ENCODE data around the gene NLK. TPM values are rescaled to one million over a fixed set of nuclear protein-coding genes. Genes with fewer than 3 reads are reported as not detected.

The NLK gene
- total and polyA plus RNA-seq, 10 of the 15 experiments (the other 5 are each of a cell fraction or from before 2014, with no cell fraction given), result 5.0 to 22.9 (median 15.0) TPM

GRCh38 chr17:28112181-28112580 is 69.7 kb downstream of the NLK start:
- FAIRE-seq, result no peak
- no peak overlapping the region for H2AFZ ChIP-seq (ENCODE audit: control insufficient read depth, low read depth, low read length)
- 0 out of 4 replicates have a peak, but pooled peaks cover 0 to 3% of the 10 kb centered on the region in 2 experiments for H3K36me3 ChIP-seq (ENCODE audit: control insufficient read depth in 2 of 2, insufficient read depth in 2 of 2, low read length in 1 of 2)
- no peaks in the 10 kb centered on the region; the same call in 1 of the 3 replicates for H3K9me3 ChIP-seq (replicated peaks; ENCODE audit: control insufficient read depth, insufficient read depth, low read length)
- H3K4me3 ChIP-seq, result no peak overlapping the region
- H3K4me2 ChIP-seq (ENCODE audit: control insufficient read depth, insufficient read depth), result no peak overlapping the region
- TF ChIP-seq, protein P1, sequence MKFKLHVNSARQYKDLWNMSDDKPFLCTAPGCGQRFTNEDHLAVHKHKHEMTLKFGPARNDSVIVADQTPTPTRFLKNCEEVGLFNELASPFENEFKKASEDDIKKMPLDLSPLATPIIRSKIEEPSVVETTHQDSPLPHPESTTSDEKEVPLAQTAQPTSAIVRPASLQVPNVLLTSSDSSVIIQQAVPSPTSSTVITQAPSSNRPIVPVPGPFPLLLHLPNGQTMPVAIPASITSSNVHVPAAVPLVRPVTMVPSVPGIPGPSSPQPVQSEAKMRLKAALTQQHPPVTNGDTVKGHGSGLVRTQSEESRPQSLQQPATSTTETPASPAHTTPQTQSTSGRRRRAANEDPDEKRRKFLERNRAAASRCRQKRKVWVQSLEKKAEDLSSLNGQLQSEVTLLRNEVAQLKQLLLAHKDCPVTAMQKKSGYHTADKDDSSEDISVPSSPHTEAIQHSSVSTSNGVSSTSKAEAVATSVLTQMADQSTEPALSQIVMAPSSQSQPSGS (IDR thresholded peaks at IDR 0.05; ENCODE audit: low read length), result no peak
- TF ChIP-seq ZNF274 (IDR thresholded peaks at IDR 0.05; ENCODE audit: insufficient read depth, insufficient read length), result no peak
- no peak for TF ChIP-seq KLF5 (IDR thresholded peaks at IDR 0.05; ENCODE audit: partially characterized antibody)
- TF ChIP-seq CBX3 (IDR thresholded peaks at IDR 0.05; ENCODE audit: borderline replicate concordance, low read depth), result no peak
- TF ChIP-seq, protein P2, sequence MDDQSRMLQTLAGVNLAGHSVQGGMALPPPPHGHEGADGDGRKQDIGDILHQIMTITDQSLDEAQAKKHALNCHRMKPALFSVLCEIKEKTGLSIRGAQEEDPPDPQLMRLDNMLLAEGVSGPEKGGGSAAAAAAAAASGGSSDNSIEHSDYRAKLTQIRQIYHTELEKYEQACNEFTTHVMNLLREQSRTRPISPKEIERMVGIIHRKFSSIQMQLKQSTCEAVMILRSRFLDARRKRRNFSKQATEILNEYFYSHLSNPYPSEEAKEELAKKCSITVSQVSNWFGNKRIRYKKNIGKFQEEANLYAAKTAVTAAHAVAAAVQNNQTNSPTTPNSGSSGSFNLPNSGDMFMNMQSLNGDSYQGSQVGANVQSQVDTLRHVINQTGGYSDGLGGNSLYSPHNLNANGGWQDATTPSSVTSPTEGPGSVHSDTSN (IDR thresholded peaks at IDR 0.05; ENCODE audit: insufficient replicate concordance, low read depth, low read length), result no peak
- 36% methylated on average over 1 of the region's 1 CpG for WGBS (ENCODE audit: insufficient coverage, insufficient replicate concordance, low lambda C conversion rate, missing lambda C conversion rate)
- no peaks in the 10 kb centered on the region for H4K20me1 ChIP-seq (ENCODE audit: control insufficient read depth, insufficient read depth)
- ChIA-PET CTCF (interaction anchor here (0.9 to 1.5 kb wide), 3 partner anchors 11 to 308 kb away, joined by 3 to 4 read pairs (median 3); no protein-coding TSS in a partner anchor), RAD21 (ENCODE audit: unreplicated experiment) (no interaction called here), POLR2A (no interaction called here), SMC1A (ENCODE audit: uncharacterized antibody, unreplicated experiment) (interaction anchor here (0.5 to 1.8 kb wide), 6 partner anchors 9 to 298 kb away, joined by 3 to 12 read pairs (median 4); no protein-coding TSS in a partner anchor)
- intact Hi-C loops (cut with micrococcal nuclease; ENCODE audit: unreplicated experiment), result no loop called here
- BruUV-seq (replicated peaks), result no TSS peak
- no peak for ATAC-seq
- in situ Hi-C loops (cut with MboI), result no loop called here
- H3K79me2 ChIP-seq (ENCODE audit: control insufficient read depth, insufficient read depth, low read length), result no peaks in the 10 kb centered on the region
- no peak overlapping the region for H3K9ac ChIP-seq (ENCODE audit: control insufficient read depth, insufficient read depth, low read length)
- H3K4me1 ChIP-seq (ENCODE audit: control insufficient read depth, insufficient read depth, low read length), result peaks cover 4% of the 10 kb centered on the region
- no peak overlapping the region for H3K27ac ChIP-seq (ENCODE audit: control insufficient read depth, insufficient read depth)
- H3K27me3 ChIP-seq (replicated peaks in 1 of 2; ENCODE audit: control insufficient read depth in 2 of 2, insufficient read depth in 2 of 2, low read length in 1 of 2), result no peaks in the 10 kb centered on the region
- no peak for DNase-seq (ENCODE audit: low read depth, low spot score)

All from GM12878 (cell line).